Measurements from ENCODE around the gene PAX6.

Gene PAX6

GRCh38 chr11:31822927-31823643 lies 12.0 kb upstream of the PAX6 start:
- intact Hi-C loops (cut with DNase I): no loop called here
- peak in 1 of 10 donors; percentile 59 for DNase-seq

DNA sequence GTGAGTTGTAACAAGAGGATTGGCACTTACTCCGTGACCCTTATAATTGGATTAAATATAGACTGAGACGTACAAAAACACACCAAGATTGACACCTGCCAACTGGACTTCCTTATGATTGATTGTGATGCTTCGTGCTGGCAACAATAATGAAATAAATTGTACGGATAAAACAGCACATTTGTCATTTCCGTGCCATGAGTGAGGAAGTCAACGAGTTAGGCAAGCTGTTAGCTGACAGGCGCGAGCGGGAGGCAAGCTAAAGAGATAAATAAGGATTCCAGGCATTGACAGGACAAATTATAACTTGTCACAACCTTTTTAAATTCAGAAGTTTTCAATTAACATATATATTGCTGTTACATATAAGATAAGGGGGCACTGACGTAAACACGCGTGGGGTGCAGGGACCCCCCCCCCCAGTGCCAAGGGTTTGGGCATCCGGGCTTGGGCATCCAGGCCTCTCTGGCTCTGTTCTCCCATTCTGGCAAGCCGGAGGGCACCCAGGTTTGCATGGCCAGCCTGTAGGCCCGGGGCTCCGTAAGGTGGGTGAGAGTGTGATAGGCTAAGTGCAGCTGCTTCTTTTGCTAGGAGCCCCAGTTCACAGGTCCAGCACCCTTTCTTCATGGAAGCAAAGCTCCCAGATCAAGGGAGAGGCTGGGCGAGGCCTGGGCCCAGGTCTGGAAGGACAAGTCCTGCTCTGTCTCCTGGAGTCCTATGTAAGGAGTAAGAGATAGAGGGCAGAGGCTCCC lies 11.2 kb upstream of the PAX6 start:
- intact Hi-C loops (cut with DNase I): no loop called here
- peak in 1 of 10 donors; percentile 77 for DNase-seq

DNA sequence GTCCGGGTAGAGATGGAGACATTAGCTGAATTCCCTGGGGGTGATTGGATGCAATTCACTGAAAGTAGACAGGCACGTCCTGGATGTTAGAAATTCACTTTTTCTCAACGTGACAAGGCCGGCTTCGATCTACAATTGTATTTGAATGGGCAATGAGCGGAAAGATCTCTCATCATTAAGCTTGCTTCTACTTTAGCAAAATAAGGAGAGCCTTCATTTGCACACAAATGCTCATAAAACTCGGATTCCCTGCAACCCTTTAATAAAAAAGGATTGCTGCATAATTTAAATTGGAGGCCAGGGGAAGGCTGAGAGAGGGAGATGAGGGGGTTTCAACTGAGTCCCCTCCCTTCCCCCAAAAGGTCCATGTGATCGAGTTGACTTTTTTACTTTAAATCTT lies 10.6 kb upstream of the PAX6 start:
- intact Hi-C loops (cut with DNase I): no loop called here
- DNase-seq: no peak

GRCh38 chr11:31821235-31821764 lies 10.2 kb upstream of the PAX6 start:
- intact Hi-C loops (cut with DNase I): no loop called here

DNA sequence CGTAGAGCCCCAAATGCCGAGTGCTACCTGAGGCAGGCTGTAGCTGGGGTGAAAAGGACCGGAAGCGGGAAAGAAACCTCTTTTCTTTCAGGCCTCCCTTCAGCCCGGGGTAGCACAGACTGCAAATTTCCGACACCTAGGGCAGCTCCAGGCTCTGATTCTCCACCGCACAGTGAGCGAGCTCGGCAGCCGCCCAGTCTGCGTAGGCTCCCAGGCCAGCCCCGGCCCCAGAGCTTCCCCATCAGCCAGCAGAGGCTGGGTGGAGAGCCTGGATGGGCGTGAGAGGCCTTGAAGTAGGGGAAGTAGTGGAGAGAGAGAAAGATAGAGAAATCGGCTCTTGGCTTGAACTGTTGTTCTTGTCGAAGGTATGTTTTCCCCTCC lies 9.3 kb upstream of the PAX6 start:
- intact Hi-C loops (cut with DNase I): no loop called here
- DNase-seq: peak in 1 of 10 donors; percentile 68

More at GRCh38 chr11:31821235-31821764, 10.2 kb upstream of the PAX6 start:
- DNase-seq: no peak

- intact Hi-C loops (cut with DNase I): no loop called here
Observed at GRCh38 chr11:31819621-31820437, 8.7 kb upstream of the PAX6 start.

GRCh38 chr11:31818874-31819331 lies 7.8 kb upstream of the PAX6 start:
- intact Hi-C loops (cut with DNase I): no loop called here

More at GRCh38 chr11:31819621-31820437, 8.7 kb upstream of the PAX6 start:
- peak in 2 of 10 donors; percentile 80 to 86 for DNase-seq

GRCh38 chr11:31818425-31818755 lies 7.3 kb upstream of the PAX6 start:
- intact Hi-C loops (cut with DNase I): no loop called here
- DNase-seq: no peak

More at GRCh38 chr11:31818874-31819331, 7.8 kb upstream of the PAX6 start:
- peak in 1 of 10 donors; percentile 82 for DNase-seq

- DNase-seq: peak in 5 of 10 donors; percentile 46 to 87 (median 76)
- intact Hi-C loops (cut with DNase I): no loop called here
Observed at GRCh38 chr11:31817621-31818424, 6.7 kb upstream of the PAX6 start.

DNA sequence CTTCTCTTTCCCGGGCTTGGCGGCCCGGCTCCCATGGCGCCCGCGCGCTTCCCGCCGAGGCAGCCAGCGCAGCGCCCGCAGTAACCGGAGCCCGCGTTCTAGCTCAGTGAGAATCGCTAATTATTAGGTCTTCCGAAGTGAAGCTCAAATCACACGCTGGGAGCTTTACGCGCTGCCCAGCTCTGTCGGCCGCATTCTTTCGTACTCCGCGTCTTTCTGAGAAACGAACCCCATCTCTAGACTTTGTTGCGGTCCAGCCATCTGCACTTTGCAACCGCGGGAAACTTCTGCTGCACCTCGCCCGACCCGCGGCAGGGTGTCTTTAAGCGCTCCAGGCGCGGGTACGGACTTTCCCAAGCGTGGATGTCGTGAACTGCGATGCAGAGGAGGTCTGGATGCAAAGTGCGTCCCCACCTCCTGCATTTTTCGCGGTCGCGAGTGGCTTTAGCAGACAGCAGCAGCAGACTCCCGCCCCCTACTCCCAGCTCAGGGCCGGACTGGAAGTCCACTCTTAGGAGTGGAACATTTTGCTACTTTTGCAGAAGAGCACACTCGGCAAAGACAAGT lies 6.0 kb upstream of the PAX6 start:
- intact Hi-C loops (cut with DNase I): no loop called here

DNA sequence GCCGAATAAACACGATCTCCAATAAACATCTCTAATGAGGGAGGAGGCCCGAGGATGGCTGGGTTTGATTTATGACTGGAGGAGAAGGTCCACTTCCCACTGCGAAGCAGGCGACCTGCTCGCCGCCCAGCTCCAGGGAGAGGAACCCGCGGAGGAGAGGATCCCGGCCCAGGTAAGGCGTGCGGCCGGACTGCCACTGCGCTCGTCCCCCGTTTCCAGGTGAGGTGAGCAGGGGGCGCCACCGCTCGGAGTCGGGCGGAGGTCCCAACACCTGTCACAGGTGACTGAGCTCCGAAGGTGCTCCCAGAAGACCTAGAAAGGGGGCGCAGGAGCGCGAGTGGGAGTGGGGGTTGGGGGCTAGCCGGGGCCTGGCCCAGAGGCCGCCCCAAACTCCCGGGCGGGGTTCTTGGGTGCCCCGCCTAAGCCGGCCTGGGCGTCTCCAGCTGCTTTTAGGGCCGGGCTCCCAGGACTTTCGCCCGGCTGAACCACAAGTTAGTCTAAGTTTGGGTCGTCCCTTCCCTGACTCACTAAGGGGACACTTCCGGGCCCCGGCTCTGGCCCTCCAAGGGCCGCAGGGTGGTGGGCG lies 5.4 kb upstream of the PAX6 start:
- DNase-seq: peak in 1 of 10 donors; percentile 70
- intact Hi-C loops (cut with DNase I): no loop called here

More for the DNA sequence above, 6.0 kb upstream of the PAX6 start:
- DNase-seq: peak in 1 of 10 donors; percentile 61

- intact Hi-C loops (cut with DNase I): no loop called here
- peak in 2 of 10 donors; percentile 76 to 83 for DNase-seq
Observed at GRCh38 chr11:31815711-31816467, 4.8 kb upstream of the PAX6 start.

DNA sequence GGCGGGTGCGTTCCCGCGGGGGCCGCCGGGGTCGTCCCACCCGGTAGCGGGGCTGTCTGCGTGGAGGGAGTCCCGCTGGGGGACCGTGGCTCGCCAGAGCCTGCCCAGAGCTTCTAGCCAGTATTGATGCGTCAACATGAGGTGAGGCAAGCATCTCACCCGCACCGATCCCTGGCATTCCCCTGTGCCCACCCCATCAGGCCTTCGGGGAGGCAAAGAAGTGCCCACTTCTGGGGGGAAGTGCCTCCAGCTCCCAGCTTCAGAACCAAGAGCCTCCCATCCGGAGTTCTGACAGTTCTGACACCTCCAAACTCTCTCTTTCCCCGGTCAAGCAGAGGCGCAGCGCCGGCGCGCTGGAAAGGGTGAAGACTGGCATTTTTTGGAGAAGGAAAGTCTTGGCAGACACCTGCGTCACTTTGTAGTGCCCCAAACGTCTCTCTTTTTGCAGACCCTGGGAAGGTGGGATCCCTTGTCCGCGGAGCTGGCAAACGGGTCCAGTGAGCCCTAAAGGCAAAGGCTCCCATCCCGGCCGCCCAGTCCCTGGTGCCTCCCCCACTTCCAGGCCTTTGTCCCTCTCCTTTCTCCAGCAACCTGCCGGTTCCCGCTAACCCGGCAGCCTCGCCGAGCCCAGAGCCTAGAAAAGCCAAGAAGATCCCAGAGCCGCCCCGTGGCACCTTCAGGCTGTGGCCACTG lies 3.2 kb upstream of the PAX6 start:
- DNase-seq: peak in 2 of 10 donors; percentile 71 to 87
- intact Hi-C loops (cut with DNase I): no loop called here

DNA sequence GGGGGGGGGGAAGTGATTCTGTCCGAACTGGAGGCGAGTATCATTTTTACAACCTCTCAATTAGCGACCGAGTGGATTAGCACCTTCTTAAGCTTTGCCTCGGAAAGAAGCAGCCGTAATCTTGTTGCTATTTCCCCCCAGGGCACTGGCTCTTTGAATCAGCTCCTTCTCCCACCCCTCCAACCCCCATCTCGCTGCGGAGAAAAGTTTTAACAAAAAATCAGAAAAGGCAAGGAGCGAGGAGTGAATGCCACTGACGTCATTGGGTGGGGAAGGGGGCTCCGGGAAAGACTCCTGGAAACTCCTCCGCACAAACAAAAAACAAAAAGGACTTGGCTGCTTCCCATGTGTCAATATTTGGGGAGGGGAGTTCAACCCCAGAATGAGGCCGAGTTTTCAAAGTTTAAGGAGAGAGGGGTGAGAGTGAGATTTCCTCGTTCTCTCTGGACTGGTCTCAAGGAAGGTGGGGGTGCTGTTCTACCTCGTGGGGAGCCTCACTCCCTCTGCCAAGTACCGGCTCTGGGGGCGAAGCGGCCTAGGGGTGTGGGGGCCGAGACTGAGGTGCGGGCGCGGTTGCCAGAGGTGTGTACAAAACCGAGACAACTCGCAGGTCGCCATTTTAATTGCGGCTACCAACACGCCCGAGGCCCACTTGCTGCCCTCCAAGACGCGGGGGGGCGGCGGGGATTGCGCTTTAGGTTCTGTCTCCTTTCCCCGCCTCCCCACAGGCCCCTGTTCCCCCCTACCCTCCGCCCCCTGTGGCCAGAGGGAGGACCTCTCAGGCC lies 2.5 kb upstream of the PAX6 start:
- intact Hi-C loops (cut with DNase I): no loop called here
- peak in 2 of 10 donors; percentile 67 to 78 for DNase-seq

DNA sequence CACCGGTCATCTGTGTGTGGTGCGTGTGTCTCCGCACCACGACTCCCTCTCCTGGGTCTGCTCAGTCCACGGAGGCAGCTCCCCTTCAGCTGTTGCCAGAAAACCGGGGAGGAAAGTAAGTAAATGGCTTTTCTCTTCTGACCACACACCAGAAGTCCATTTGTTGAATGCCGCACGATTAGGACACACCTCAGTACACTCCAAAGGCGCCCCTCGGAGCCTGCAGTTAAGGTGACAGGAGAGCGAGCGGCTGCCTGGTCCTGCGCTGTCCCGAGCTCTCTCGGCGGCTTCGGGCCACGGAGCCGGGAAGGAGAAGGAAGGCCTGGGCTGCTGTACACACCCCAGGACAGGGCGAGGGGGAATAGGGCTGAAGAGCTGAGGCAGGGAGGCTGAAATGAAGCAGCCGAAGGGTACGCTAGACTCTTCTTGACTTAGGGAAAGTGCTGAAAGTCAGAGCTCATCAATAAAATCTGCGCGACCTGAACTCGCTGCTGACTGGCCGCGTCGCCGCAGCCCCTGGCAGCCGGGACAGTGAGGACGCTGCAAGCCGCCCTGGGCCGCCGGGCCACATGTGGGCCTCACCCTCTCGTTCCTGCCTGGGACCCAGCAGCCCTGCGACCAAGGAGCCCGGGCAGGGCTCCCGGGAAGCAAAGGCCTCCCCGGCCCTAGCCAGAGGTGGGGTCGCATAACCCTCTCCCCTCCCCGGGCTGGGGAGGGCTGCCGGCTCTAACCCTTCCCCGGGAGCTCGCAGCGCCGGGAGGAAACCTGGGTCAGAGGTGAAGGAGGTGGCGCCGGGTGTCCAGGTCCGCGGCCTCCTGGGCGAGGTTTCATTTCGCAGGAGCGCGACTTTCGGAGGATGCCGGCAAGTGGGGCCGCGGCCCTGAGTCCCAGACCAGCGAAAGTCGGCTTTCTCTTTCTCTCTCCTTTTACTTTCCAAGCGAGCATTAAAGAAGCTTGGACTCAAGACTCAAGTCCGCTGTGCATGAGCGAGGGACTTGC lies 1.6 kb upstream of the PAX6 start:
- peak in 1 of 10 donors; percentile 78 for DNase-seq
- intact Hi-C loops (cut with DNase I): no loop called here
